Endothelial cell of umbilical vein (primary cell): ENCODE measurements around the gene PUS7L. TPM values are rescaled to one million over a fixed set of nuclear protein-coding genes. Genes with fewer than 3 reads are reported as not detected.

ENCODE experiments used
- BruUV-seq: library from RNA; stranded (reverse); fragments of 400-500 nt; replicated peaks from 2 replicates; lab custom pipeline; 2021; lab: Mats Ljungman, UMichigan
- CTCF ChIA-PET: fragments of 300-600, 350-600 bp; sonication (Branson Sonifier 250); formaldehyde crosslinking; loops from one replicate; lab custom pipeline; 2021; ENCODE audit warnings: antibody characterized with exemption, inconsistent platforms; lab: Charles Lee
- POLR2A ChIA-PET: fragments of 300-600, 350-600 bp; sonication (Branson Sonifier 250); formaldehyde crosslinking; loops from one replicate; lab custom pipeline; 2021; ENCODE audit warnings: antibody characterized with exemption, inconsistent platforms; lab: Charles Lee
- DNase-seq: peaks from one replicate; pipeline ENCODE4 v3.0.0-alpha.2; 2011; ENCODE audit warnings: low read depth, low spot score
- FAIRE-seq: peaks from 2 replicates; lab custom pipeline; 2011; peaks lifted over from hg19 to GRCh38; lab: Jason Lieb, UNC
- H2AFZ ChIP-seq: 2 replicates; pipeline ENCODE4 v1.6.0; 2012; ENCODE audit warnings: low read depth, low read length, control low read depth, inconsistent platforms
- H3K27ac ChIP-seq: 2 replicates; pipeline ENCODE4 v1.5.1; 2011; ENCODE audit warnings: low read depth, mild to moderate bottlenecking, control low read depth, low read length, moderate library complexity; ENCODE audit not compliant: insufficient read depth
- H3K27me3 ChIP-seq, 2 experiments: 2 replicates each; pipeline versions ENCODE4 v1.6.0 to v1.6.1; 2011; ENCODE audit warnings: low read length in 2 of 2, mixed read lengths in 1 of 2; ENCODE audit not compliant: control insufficient read depth in 2 of 2, insufficient read depth in 2 of 2
- H3K36me3 ChIP-seq, 2 experiments: 2 replicates in 1 of 2; 3 replicates in 1 of 2; pipeline ENCODE4 v1.5.1; 2011; ENCODE audit warnings: low read length in 2 of 2, mild to moderate bottlenecking in 1 of 2, moderate library complexity in 1 of 2; ENCODE audit not compliant: control insufficient read depth in 2 of 2, insufficient read depth in 2 of 2; ENCODE audit errors: extremely low read depth in 1 of 2
- H3K4me1 ChIP-seq: 3 replicates; pipeline ENCODE4 v1.5.1; 2011; ENCODE audit warnings: mild to moderate bottlenecking, low read length; ENCODE audit not compliant: control insufficient read depth, insufficient read depth; ENCODE audit errors: extremely low read depth
- H3K4me2 ChIP-seq: 2 replicates; pipeline ENCODE4 v1.6.1; 2011; ENCODE audit warnings: low read length, control low read depth, mixed read lengths; ENCODE audit not compliant: insufficient read depth
- H3K4me3 ChIP-seq, 3 experiments: fragments of 200-600 bp in 1 of 3; sonication (generic), shearing (Covaris generic) in 1 of 3; replicated peaks in 1 of 3; 2 replicates each; pipeline ENCODE4 v1.5.1; 2011 to 2016; ENCODE audit warnings: control low read depth in 3 of 3, low read length in 3 of 3, mild to moderate bottlenecking in 2 of 3, inconsistent platforms in 1 of 3, low read depth in 1 of 3, moderate library complexity in 1 of 3; ENCODE audit not compliant: insufficient read depth in 1 of 3
- H3K79me2 ChIP-seq: 2 replicates; pipeline ENCODE4 v1.6.0; 2012; ENCODE audit warnings: low read length, inconsistent platforms; ENCODE audit not compliant: control insufficient read depth, insufficient read depth
- H3K9ac ChIP-seq: replicated peaks from 2 replicates; pipeline ENCODE3; 2011; ENCODE audit warnings: low read length, control low read depth; ENCODE audit not compliant: insufficient read depth; ENCODE audit errors: extremely low read depth
- H3K9me1 ChIP-seq: replicated peaks from 3 replicates; pipeline ENCODE4 v1.6.0; 2011; ENCODE audit warnings: mild to moderate bottlenecking, low read length; ENCODE audit not compliant: control insufficient read depth, insufficient read depth; ENCODE audit errors: extremely low read depth
- H3K9me3 ChIP-seq: replicated peaks from 2 replicates; pipeline ENCODE4 v1.5.1; 2012; ENCODE audit warnings: low read length, inconsistent platforms; ENCODE audit not compliant: control insufficient read depth, insufficient read depth
- H4K20me1 ChIP-seq: replicated peaks from 2 replicates; pipeline ENCODE3; 2011; ENCODE audit warnings: mild to moderate bottlenecking, low read length; ENCODE audit not compliant: control insufficient read depth, insufficient read depth; ENCODE audit errors: extremely low read depth
- EZH2 ChIP-seq: IDR thresholded peaks from 2 replicates; pipeline ENCODE4 v1.6.1; 2012; ENCODE audit warnings: borderline replicate concordance, low read depth, mild to moderate bottlenecking, moderate library complexity, low read length, inconsistent platforms; ENCODE audit not compliant: severe bottlenecking
- FOS ChIP-seq: IDR thresholded peaks from 2 replicates; pipeline ENCODE4 v1.6.1; 2011; ENCODE audit warnings: mild to moderate bottlenecking, low read length, moderate library complexity, borderline replicate concordance; ENCODE audit not compliant: insufficient read depth
- GATA2 ChIP-seq: IDR thresholded peaks from 2 replicates; pipeline ENCODE4 v1.7.0; 2011; ENCODE audit warnings: low read depth, mild to moderate bottlenecking, moderate library complexity, mixed read lengths, low read length; ENCODE audit not compliant: insufficient read length, insufficient read depth
- JUN ChIP-seq: IDR thresholded peaks from 2 replicates; pipeline ENCODE4 v1.6.1; 2011; ENCODE audit warnings: borderline replicate concordance, low read depth; ENCODE audit not compliant: insufficient read length, insufficient read depth
- MYC ChIP-seq: IDR thresholded peaks from one replicate; pipeline ENCODE4 v1.6.1; 2011; ENCODE audit warnings: mild to moderate bottlenecking, low read depth, low read length
- POLR2A ChIP-seq: IDR thresholded peaks from 2 replicates; pipeline ENCODE4 v1.6.1; 2012; ENCODE audit warnings: low read depth, mild to moderate bottlenecking, control low read depth, low read length
- POLR2AphosphoS5 ChIP-seq: IDR thresholded peaks from 2 replicates; pipeline ENCODE4 v1.6.1; 2012; ENCODE audit warnings: low read depth, mild to moderate bottlenecking, control low read depth, low read length, moderate library complexity; ENCODE audit not compliant: insufficient read depth
- dilution Hi-C: fragments of 300-500 bp; cut with MboI; formaldehyde crosslinking; loops from one replicate; pipeline ENCODE4 v1.15.0; 2019; ENCODE audit warnings: low sequenced_read_pairs; ENCODE audit not compliant: extremely low pct_ligation_motif_present
- intact Hi-C: fragments of 100-400 bp; cut with micrococcal nuclease; formaldehyde crosslinking; loops from one replicate; pipeline ENCODE4 v1.10.0; 2022
- polyA plus RNA-seq, 4 experiments: library from polyadenylated mRNA; depleted of rRNA in 3 of 4; stranded (reverse) in 3 of 4; unstranded in 1 of 4; fragments of >200 nt; gene quantifications; 2 replicates each; pipeline versions ENCODE4 v1.2.1 to v1.2.3, GENCODE V29; 2011 to 2012; ENCODE audit warnings: missing spikeins in 1 of 4
- total RNA-seq: library from RNA; stranded (reverse); gene quantifications from 2 replicates; pipeline ENCODE4 v1.2.3, GENCODE V29; 2021
- TF ChIP-seq, protein P1 (sequence below): IDR thresholded peaks from 2 replicates; pipeline ENCODE4 v1.6.1; 2011; ENCODE audit not compliant: insufficient read depth, insufficient read length
- TF ChIP-seq, protein P2 (sequence below), 2 donors: IDR thresholded peaks; 1 replicate in 1 of 2; 2 replicates in 1 of 2; pipeline ENCODE4 v1.5.1; 2011; ENCODE audit warnings: low read length in 2 of 2, mild to moderate bottlenecking in 2 of 2, moderate library complexity in 2 of 2, control low read depth in 1 of 2, inconsistent platforms in 1 of 2, low read depth in 1 of 2; ENCODE audit not compliant: insufficient read depth in 1 of 2; ENCODE audit errors: extremely low read depth in 1 of 2

Gene PUS7L
- total and polyA plus RNA-seq, 2 donors (not counting 3 experiments of a cell fraction or from before 2014, with no cell fraction given), result 1.8 to 13.1 TPM

DNA sequence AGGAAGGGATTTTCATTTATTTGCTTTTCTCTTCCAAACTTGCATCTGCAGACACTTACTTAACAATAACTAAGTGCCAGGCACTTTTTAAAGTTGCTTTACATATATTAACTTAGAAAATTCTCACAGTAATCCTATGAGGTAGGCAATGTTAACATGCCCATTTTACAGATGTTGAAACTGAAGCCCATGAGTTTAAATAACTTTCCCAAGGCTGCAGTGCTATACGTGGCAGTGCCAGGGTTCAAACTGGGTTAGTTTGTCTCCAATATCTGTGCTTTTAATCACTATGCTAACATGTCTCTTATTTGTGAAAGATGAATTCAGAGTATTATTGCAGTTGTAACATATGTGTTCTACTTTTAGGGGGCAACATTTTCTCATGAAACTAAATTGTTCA, 29.9 kb downstream of the PUS7L start:
- no peak for TF ChIP-seq JUN
- no peak for TF ChIP-seq POLR2A
- TF ChIP-seq, protein P1, sequence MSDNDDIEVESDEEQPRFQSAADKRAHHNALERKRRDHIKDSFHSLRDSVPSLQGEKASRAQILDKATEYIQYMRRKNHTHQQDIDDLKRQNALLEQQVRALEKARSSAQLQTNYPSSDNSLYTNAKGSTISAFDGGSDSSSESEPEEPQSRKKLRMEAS, result no peak
- no peak for TF ChIP-seq FOS
- no peak for TF ChIP-seq GATA2
- TF ChIP-seq, protein P2, sequence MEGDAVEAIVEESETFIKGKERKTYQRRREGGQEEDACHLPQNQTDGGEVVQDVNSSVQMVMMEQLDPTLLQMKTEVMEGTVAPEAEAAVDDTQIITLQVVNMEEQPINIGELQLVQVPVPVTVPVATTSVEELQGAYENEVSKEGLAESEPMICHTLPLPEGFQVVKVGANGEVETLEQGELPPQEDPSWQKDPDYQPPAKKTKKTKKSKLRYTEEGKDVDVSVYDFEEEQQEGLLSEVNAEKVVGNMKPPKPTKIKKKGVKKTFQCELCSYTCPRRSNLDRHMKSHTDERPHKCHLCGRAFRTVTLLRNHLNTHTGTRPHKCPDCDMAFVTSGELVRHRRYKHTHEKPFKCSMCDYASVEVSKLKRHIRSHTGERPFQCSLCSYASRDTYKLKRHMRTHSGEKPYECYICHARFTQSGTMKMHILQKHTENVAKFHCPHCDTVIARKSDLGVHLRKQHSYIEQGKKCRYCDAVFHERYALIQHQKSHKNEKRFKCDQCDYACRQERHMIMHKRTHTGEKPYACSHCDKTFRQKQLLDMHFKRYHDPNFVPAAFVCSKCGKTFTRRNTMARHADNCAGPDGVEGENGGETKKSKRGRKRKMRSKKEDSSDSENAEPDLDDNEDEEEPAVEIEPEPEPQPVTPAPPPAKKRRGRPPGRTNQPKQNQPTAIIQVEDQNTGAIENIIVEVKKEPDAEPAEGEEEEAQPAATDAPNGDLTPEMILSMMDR (IDR thresholded peaks at IDR 0.05; ENCODE audit: extremely low read depth in 1 of 2, insufficient read depth in 1 of 2, low read depth in 1 of 2, low read length in 2 of 2), result no peak
- TF ChIP-seq MYC, result no peak
- no peak for TF ChIP-seq POLR2AphosphoS5
- TF ChIP-seq EZH2, result no peak
- DNase-seq, result no peak
- no peaks in the 10 kb centered on the region for H3K9me1 ChIP-seq
- H3K27me3 ChIP-seq, result no peaks in the 10 kb centered on the region
- no peaks in the 10 kb centered on the region for H4K20me1 ChIP-seq
- H2AFZ ChIP-seq, result no peak overlapping the region
- H3K27ac ChIP-seq, result no peak overlapping the region
- no peak overlapping the region for H3K4me3 ChIP-seq
- no peaks in the 10 kb centered on the region for H3K79me2 ChIP-seq
- H3K9me3 ChIP-seq, result no peaks in the 10 kb centered on the region
- POLR2A ChIA-PET, result no interaction called here
- FAIRE-seq, result no peak
- intact Hi-C loops (loop anchor here (1.0 to 10.0 kb wide), 3 partner anchors 64 to 283 kb away; no protein-coding TSS in a partner anchor), dilution Hi-C loops (no loop called here)
- CTCF ChIA-PET, result interaction anchor here (1.8 kb wide), 1 partner anchor 10 kb away, joined by 4 read pairs; no protein-coding TSS in a partner anchor
- H3K9ac ChIP-seq, result no peak overlapping the region
- no peak overlapping the region for H3K4me2 ChIP-seq
- H3K4me1 ChIP-seq, result no peaks in the 10 kb centered on the region
- BruUV-seq, result no TSS peak
- H3K36me3 ChIP-seq, result peaks cover 0 to 7% of the 10 kb centered on the region in 2 experiments
